GM20000 (cell line): Measurements from ENCODE around the gene CBLN1.

Experiments used
- DNase-seq: peaks from one replicate; pipeline ENCODE4 v3.0.0; 2012; ENCODE audit warnings: low spot score
- TF ChIP-seq, protein P1 (sequence below): IDR thresholded peaks from 2 replicates; pipeline ENCODE4 v1.5.1; 2012; ENCODE audit warnings: mild to moderate bottlenecking, control low read depth; ENCODE audit errors: extremely low read depth, missing control alignments

The CBLN1 gene

DNA sequence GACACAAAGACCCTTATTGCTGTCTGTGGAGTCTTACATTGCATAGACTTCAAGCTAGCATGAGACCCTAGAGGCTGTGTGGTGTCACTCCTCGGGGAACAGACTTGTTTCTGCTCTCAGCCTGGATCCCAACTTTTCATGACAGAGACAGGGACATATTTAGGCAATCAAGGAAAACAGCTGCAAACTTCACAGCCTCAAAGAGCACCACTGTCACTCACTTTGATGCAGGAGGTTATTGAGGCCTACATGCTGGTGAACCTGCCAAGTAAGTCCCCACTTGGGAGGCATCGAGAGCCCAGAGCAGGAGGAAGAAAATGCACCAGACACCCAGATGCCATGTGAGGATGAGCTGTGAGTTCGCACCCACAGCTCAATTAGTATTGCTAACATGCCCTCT is 10.3 kb downstream of the CBLN1 start:
- TF ChIP-seq, protein P1, sequence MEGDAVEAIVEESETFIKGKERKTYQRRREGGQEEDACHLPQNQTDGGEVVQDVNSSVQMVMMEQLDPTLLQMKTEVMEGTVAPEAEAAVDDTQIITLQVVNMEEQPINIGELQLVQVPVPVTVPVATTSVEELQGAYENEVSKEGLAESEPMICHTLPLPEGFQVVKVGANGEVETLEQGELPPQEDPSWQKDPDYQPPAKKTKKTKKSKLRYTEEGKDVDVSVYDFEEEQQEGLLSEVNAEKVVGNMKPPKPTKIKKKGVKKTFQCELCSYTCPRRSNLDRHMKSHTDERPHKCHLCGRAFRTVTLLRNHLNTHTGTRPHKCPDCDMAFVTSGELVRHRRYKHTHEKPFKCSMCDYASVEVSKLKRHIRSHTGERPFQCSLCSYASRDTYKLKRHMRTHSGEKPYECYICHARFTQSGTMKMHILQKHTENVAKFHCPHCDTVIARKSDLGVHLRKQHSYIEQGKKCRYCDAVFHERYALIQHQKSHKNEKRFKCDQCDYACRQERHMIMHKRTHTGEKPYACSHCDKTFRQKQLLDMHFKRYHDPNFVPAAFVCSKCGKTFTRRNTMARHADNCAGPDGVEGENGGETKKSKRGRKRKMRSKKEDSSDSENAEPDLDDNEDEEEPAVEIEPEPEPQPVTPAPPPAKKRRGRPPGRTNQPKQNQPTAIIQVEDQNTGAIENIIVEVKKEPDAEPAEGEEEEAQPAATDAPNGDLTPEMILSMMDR: no peak
- DNase-seq: no peak

GRCh38 chr16:49269201-49269600 is 12.4 kb downstream of the CBLN1 start:
- no peak for DNase-seq
- TF ChIP-seq, protein P1: no peak

GRCh38 chr16:49268667-49269066 is 13.0 kb downstream of the CBLN1 start:
- no peak for DNase-seq
- TF ChIP-seq, protein P1: no peak

GRCh38 chr16:49262501-49262900 is 19.1 kb downstream of the CBLN1 start:
- TF ChIP-seq, protein P1: no peak
- DNase-seq: no peak

GRCh38 chr16:49261930-49262329 is 19.7 kb downstream of the CBLN1 start:
- TF ChIP-seq, protein P1: no peak

GRCh38 chr16:49260956-49261530 is 20.6 kb downstream of the CBLN1 start:
- no peak for DNase-seq
- TF ChIP-seq, protein P1: no peak

More at GRCh38 chr16:49261930-49262329, 19.7 kb downstream of the CBLN1 start:
- no peak for DNase-seq

DNA sequence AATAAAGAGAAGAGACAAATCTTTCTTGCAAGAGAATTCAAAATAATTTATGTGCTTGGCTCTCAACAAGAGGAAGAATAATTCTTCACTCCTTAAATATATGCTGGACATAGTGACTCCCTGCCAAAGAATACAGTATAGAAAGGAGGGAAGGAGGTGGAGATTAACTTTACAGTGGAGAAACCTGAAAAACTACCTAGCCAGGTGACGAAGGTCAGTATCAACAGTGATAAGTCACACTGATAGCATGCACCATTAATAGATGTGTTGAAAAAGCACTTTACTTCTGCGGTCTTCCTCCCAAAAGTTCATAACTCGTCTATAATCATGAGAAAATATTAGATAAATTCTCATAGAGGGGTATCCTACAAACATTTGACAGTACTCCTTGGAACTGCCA is 21.4 kb downstream of the CBLN1 start:
- no peak for DNase-seq

More for the DNA sequence above, 21.4 kb downstream of the CBLN1 start:
- TF ChIP-seq, protein P1: no peak
